Vagina (tissue), 2 donors: ENCODE measurements around the gene JHY. TPM values are rescaled to one million over a fixed set of nuclear protein-coding genes. Genes with fewer than 3 reads are reported as not detected.

ENCODE experiments used
- DNase-seq, 2 donors: peaks; one replicate each; pipeline ENCODE4 v3.0.0-alpha.2; 2017; ENCODE audit errors: extremely low spot score in 2 of 2
- H3K27ac ChIP-seq: fragments of 200-600 bp; sonication (generic); one replicate; pipeline ENCODE4 v1.5.1; 2019
- H3K27me3 ChIP-seq: fragments of 200-600 bp; sonication (generic); one replicate; pipeline ENCODE4 v1.5.1; 2019
- H3K36me3 ChIP-seq, 2 donors: fragments of 200-600 bp; sonication (generic); one replicate each; pipeline ENCODE4 v1.5.1; 2017 to 2019
- H3K4me1 ChIP-seq: fragments of 200-600 bp; sonication (generic); one replicate; pipeline ENCODE4 v1.5.1; 2019
- H3K4me3 ChIP-seq, 2 donors: fragments of 200-600 bp; sonication (generic); 1 replicate in 1 of 2; 2 replicates in 1 of 2; pipeline ENCODE4 v1.5.1; 2016 to 2019
- H3K9me3 ChIP-seq: fragments of 200-600 bp; sonication (generic); one replicate; pipeline ENCODE4 v1.5.1; 2019
- POLR2A ChIP-seq, 2 donors: fragments of 450-650 bp; IDR thresholded peaks; one replicate each; pipeline ENCODE4 v1.6.1; 2017; ENCODE audit warnings: antibody characterized with exemption in 2 of 2, mild to moderate bottlenecking in 2 of 2, moderate library complexity in 2 of 2
- POLR2AphosphoS5 ChIP-seq, 2 donors: sonication (generic); formaldehyde crosslinking; IDR thresholded peaks; one replicate each; pipeline ENCODE4 v1.9.0; 2017; ENCODE audit warnings: antibody characterized with exemption in 2 of 2, mild to moderate bottlenecking in 2 of 2, low read depth in 1 of 2; ENCODE audit not compliant: insufficient read depth in 1 of 2
- intact Hi-C: fragments of 100-400 bp; cut with DNase I; formaldehyde crosslinking; loops from one replicate; pipeline ENCODE4 v1.15.1; 2023
- total RNA-seq: library from RNA; depleted of rRNA; stranded (reverse); fragments of >200 nt; gene quantifications from one replicate; pipeline ENCODE4 v1.2.3, GENCODE V29; 2016
- TF ChIP-seq, protein P1 (sequence below), 3 experiments: fragments of 450-650 bp in 2 of 3; fragments of 200-600 bp in 1 of 3; sonication (generic) in 1 of 3; IDR thresholded peaks; one replicate each; pipeline ENCODE4 v1.5.1; 2017 to 2019; ENCODE audit warnings: antibody characterized with exemption in 3 of 3, mild to moderate bottlenecking in 2 of 3, moderate library complexity in 2 of 3

The JHY gene
- total RNA-seq, 1 donor from 2014 or later, result 7.6 TPM

- no peaks in the 10 kb centered on the region for H3K36me3 ChIP-seq
- H3K4me3 ChIP-seq, result no peak overlapping the region
- TF ChIP-seq, protein P1, sequence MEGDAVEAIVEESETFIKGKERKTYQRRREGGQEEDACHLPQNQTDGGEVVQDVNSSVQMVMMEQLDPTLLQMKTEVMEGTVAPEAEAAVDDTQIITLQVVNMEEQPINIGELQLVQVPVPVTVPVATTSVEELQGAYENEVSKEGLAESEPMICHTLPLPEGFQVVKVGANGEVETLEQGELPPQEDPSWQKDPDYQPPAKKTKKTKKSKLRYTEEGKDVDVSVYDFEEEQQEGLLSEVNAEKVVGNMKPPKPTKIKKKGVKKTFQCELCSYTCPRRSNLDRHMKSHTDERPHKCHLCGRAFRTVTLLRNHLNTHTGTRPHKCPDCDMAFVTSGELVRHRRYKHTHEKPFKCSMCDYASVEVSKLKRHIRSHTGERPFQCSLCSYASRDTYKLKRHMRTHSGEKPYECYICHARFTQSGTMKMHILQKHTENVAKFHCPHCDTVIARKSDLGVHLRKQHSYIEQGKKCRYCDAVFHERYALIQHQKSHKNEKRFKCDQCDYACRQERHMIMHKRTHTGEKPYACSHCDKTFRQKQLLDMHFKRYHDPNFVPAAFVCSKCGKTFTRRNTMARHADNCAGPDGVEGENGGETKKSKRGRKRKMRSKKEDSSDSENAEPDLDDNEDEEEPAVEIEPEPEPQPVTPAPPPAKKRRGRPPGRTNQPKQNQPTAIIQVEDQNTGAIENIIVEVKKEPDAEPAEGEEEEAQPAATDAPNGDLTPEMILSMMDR (IDR thresholded peaks at IDR 0.05), result no peak
- no peak for TF ChIP-seq POLR2AphosphoS5 (IDR thresholded peaks at IDR 0.05; ENCODE audit: insufficient read depth in 1 of 2, low read depth in 1 of 2)
- no peak for TF ChIP-seq POLR2A (IDR thresholded peaks at IDR 0.05)
- DNase-seq, result no peak
- no peak overlapping the region for H3K27ac ChIP-seq
- intact Hi-C loops, result loop anchor here (10.0 kb wide), 1 partner anchor 57 kb away; no protein-coding TSS in a partner anchor
- H3K4me1 ChIP-seq, result no peaks in the 10 kb centered on the region
- H3K27me3 ChIP-seq, result no peaks in the 10 kb centered on the region
- H3K9me3 ChIP-seq, result no peaks in the 10 kb centered on the region
Measured at GRCh38 chr11:122851366-122851966, 31.1 kb upstream of the JHY start.

DNA sequence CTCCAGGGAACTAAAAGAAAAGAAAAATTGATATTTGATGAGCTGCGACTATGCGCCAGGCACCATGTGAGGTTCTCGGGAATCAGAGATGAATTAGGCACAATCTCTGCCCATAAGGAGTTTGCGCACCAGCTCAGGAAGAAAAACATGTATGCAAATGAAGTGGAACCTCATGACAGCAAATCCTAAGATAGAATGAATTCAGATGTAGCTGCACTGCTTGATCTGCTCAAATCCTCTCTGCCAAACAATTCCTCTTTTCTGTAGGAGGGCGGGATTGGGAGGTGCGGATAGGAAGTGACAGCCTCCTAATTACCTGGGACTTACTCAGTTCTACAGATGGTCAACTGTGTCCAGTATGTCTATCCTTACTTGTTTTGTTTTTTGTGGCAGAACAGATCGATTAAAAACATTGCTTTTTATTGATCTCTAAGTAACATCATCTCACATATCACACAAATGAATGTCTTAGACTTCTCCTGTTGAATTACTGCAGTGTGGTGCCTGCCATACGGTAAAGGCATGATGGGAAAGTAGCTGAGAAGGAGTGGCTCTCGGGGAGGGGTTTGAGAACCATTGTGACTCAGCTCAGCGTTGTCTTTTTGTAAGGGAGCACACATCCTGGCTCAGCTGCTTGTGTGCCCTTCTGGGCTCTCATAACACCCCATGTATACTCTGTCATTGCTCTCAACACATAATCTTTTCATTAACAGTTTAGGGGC is 30.3 kb upstream of the JHY start:
- H3K27ac ChIP-seq, result no peak overlapping the region
- H3K4me3 ChIP-seq, result no peak overlapping the region
- H3K36me3 ChIP-seq, result no peaks in the 10 kb centered on the region
- H3K27me3 ChIP-seq, result no peaks in the 10 kb centered on the region
- H3K4me1 ChIP-seq, result no peaks in the 10 kb centered on the region
- DNase-seq, result no peak
- intact Hi-C loops, result loop anchor here (10.0 kb wide), 1 partner anchor 57 kb away; no protein-coding TSS in a partner anchor
- no peaks in the 10 kb centered on the region for H3K9me3 ChIP-seq
- TF ChIP-seq POLR2A (IDR thresholded peaks at IDR 0.05) (no peak), POLR2AphosphoS5 (IDR thresholded peaks at IDR 0.05; ENCODE audit: insufficient read depth in 1 of 2, low read depth in 1 of 2) (no peak)
- TF ChIP-seq, protein P1 (IDR thresholded peaks at IDR 0.05), result no peak

GRCh38 chr11:122852796-122853160 is 29.8 kb upstream of the JHY start:
- TF ChIP-seq POLR2A (IDR thresholded peaks at IDR 0.05) (no peak), POLR2AphosphoS5 (IDR thresholded peaks at IDR 0.05; ENCODE audit: insufficient read depth in 1 of 2, low read depth in 1 of 2) (no peak)
- TF ChIP-seq, protein P1 (IDR thresholded peaks at IDR 0.05), result no peak
- no peaks in the 10 kb centered on the region for H3K36me3 ChIP-seq
- no peak for DNase-seq
- H3K9me3 ChIP-seq, result no peaks in the 10 kb centered on the region
- H3K4me1 ChIP-seq, result no peaks in the 10 kb centered on the region
- no peak overlapping the region for H3K4me3 ChIP-seq
- intact Hi-C loops, result loop anchor here (10.0 kb wide), 1 partner anchor 58 kb away; no protein-coding TSS in a partner anchor
- H3K27me3 ChIP-seq, result no peaks in the 10 kb centered on the region
- H3K27ac ChIP-seq, result no peak overlapping the region

GRCh38 chr11:122853261-122853660 is 29.3 kb upstream of the JHY start:
- intact Hi-C loops, result loop anchor here (10.0 kb wide), 1 partner anchor 58 kb away; no protein-coding TSS in a partner anchor
- no peak overlapping the region for H3K4me3 ChIP-seq
- no peaks in the 10 kb centered on the region for H3K9me3 ChIP-seq
- H3K27ac ChIP-seq, result no peak overlapping the region
- no peak for DNase-seq
- no peaks in the 10 kb centered on the region for H3K36me3 ChIP-seq
- H3K4me1 ChIP-seq, result no peaks in the 10 kb centered on the region
- TF ChIP-seq, protein P1 (IDR thresholded peaks at IDR 0.05), result no peak
- no peak for TF ChIP-seq POLR2AphosphoS5 (IDR thresholded peaks at IDR 0.05; ENCODE audit: insufficient read depth in 1 of 2, low read depth in 1 of 2)
- no peak for TF ChIP-seq POLR2A (IDR thresholded peaks at IDR 0.05)
- H3K27me3 ChIP-seq, result no peaks in the 10 kb centered on the region
